Activated CD4-positive, alpha-beta T cell treated with anti-CD3 and anti-CD28 coated beads for 24 hours (primary cell): ENCODE results near the gene VKORC1.

Experiments
- DNase-seq, 2 donors: peaks; one replicate each; pipeline ENCODE4 v3.0.0-alpha.2; 2020; ENCODE audit warnings: low read depth in 2 of 2

VKORC1 gene

DNA sequence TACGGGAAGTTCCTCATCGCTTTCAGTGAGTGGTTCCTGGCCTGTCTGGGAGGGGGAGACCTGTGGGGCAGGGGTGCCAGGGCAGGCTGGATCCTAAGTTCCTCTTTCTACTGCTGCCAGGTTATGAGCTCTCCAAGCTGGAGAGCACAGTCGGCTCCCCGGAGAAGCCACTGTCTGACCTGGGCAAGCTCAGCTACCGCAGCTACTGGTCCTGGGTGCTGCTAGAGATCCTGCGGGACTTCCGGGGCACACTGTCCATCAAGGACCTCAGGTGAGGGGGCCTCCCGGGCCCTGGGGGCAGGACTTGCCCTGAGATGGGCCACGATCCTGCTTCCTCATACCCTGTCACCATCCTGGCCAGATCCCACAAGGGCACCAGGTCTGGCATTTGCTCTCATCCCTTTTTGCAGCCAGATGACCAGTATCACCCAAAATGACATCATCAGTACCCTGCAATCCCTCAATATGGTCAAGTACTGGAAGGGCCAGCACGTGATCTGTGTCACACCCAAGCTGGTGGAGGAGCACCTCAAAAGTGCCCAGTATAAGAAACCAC is 35.8 kb upstream of the VKORC1 start:
- no peak for DNase-seq

DNA sequence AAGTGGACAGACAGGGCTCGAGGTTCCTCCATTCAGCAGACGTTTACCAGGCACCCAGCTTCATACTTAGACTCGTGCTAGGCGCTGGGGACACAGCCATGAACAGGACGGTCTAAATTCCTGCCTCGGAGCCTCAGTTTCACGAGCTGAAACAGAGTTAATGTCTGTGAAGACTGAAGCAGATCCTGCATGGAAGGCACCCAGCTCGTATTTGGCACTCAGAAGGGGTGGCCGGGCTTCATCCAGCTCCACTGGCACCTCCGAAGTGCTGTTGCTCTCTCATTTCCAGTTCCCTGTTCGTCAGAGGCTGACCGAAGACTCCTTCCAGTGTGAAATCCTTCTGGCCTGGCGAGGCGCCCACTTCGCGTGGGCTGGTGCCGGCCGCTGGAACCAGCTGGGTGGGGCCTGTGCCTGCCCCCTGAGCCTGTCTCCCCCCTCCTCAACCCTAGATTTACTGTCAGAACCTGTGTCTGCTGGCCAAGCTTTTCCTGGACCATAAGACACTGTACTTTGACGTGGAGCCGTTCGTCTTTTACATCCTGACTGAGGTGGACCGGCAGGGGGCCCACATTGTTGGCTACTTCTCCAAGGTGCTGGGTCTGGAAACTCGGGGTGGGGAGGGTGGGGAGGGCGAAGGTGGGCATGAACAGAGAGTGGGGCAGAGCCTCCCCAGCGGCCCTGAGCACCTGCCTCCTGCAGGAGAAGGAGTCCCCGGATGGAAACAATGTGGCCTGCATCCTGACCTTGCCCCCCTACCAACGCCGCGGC is 35.2 kb upstream of the VKORC1 start:
- DNase-seq: no peak

DNA sequence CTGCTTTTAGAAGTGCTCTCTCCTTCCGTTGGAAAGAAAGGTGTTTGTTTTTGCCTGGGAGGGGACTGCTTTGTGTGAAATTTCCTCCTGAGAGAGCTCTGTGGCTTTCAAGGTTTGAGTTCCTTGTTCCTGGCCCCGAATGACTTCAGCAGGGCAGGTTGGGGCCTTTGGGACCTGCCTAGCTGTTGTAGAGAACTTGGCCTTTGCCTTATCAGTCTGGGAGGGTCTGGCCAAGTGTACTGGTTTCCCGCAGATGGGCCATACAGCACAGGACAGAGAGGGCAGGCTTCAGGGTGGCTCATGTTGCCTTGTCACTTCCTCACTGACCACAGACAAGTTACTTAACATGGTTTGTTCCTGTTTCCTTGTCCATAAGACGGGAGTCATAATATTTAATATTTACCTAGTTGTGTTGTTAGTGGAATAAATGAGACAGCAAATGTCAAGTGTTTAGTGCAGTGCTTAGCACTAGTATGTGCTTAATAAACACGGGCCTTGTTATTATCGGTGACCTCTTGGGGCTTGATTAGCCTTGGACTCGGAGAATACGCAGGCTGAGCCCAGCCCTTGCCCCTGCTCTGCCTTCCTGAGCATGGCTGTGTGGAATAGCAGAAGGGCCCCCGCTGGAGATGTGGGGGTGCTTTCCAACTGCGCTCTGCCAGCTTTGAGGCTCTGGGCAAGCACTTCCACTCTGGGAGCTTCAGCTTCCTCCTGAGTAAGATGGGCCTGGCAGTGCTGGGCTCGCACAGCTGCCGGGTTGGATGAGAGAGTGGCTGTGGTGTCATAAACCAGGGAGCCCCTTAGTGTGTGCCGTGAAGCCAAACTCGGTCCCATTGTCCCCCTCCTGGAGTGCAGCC is 34.3 kb upstream of the VKORC1 start:
- DNase-seq: no peak

DNA sequence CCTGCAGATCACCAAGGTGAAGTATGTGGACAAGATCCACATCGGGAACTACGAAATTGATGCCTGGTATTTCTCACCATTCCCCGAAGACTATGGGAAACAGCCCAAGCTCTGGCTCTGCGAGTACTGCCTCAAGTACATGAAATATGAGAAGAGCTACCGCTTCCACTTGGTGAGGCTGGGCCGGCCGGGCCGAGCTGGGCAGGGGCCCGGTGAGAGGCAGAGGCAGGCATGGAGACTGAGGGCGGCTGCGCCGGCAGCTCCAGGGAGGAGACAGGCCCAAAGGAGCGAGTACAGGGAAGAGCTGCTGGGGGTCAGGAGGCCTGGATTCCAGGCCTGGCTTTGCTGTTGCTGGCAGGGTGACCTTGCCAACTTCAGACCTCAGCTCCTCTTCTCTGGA is 32.6 kb upstream of the VKORC1 start:
- no peak for DNase-seq

DNA sequence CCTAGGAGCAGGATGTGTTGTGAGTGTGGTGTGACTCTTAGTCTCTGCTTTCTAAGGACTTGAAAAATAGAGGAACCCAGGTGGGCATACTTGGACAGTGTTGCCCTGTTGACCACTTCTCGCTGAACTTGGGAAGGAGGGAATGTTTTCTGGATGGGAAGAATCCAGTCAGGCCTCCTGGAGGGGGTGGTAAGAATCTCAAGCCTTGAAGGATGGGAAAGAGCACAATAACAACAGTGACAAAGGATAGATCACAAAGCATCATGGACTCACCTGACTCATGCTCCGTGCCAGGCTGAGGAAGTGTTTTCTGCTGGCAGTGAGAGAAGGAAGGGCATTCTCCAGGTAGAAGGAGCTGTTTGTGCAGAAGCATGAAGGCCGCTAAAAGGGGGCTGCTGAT is 31.2 kb upstream of the VKORC1 start:
- DNase-seq: no peak

DNA sequence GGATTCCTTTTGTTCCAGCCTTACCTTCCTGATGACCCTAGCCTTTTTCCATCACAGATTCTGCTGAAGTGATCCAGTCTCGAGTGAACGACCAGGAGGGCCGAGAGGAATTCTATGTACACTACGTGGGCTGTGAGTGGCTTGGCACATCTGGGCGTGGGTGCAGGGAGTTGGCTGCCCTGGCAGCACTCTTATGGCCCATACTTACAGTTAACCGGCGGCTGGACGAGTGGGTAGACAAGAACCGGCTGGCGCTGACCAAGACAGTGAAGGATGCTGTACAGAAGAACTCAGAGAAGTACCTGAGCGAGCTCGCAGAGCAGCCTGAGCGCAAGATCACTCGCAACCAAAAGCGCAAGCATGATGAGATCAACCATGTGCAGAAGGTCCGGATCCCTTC is 25.5 kb upstream of the VKORC1 start:
- no peak for DNase-seq

DNA sequence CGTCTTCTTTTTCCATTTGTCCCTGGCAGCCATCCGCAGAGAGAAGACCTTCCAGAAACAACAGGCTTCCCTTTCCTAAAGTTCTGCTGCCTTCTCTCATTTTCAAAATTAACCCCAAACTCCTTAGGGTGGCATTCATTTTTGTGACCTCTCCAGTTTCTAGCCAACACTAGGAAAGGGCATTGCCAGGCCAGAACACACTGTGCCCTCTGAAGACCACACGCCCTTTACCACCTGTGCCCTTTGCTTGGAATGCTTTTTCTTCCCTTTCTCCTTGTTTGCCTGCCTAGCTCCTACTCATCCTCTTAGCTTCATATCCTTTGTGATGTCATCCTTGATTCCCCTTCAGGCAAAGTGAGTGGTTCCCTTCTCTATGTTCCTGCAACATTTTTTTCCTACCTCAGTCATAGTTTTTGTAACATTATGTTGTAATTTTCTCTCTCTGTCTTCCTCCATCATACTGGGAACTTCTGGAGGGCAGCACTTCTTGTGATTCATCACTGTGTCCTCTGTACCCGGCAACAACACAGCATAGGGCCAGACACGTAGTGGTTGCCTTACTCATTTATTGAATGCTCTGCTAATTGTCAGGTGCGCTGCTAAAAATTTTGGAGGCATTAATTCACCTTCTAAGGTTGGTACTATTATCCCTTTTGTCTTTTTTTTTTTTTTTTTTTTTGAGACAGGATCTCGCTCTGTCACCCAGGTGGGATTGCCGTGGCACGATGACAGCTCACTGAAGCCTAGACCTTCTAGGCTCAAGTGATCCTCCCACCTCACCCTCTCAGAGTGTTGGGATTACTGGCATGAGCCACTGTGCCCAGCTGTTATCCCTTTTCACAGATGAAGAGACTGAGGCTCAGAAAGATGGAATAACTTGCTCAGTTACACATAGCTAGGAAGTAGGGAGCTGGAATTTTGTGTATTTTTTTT is 23.9 kb upstream of the VKORC1 start:
- DNase-seq: no peak

DNA sequence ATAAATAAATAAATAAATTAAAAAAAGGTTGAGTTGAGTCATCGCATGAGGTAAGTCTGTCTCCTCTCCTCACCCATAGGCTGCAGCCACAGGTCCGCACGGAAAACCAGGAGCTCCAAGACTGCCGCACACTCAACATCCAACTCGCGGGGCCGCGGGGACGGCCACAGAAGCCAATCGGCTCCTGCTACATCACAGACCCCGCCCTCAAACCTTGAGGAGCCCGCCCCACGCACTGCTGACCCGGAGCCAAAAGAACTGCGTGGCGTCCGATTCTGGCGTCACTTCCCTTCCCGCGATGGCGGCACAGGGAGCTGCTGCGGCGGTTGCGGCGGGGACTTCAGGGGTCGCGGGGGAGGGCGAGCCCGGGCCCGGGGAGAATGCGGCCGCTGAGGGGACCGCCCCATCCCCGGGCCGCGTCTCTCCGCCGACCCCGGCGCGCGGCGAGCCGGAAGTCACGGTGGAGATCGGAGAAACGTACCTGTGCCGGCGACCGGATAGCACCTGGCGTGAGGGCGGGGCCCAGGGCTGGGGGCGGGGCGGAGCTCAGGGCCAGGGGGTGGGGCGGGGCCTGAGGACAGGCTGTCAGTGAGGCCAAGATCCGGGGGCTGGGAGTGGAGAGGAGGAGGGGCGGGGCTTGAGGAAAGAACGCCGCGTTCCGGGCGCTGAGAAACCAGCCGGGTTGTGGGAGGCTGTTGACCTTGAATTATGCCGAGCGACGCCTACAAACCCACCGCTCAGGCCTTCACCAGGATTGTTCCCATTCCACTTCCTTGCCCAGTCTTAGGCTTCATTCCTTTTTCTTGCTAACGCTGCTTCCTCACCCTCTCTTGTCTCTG is 23.0 kb upstream of the VKORC1 start, which contains the start of gene KAT8:
Gene KAT8, plus strand, starts transcription at position 281 of the 839 bp plus-strand sequence. Its CDS starts 18 bp downstream, at position 299.
- DNase-seq: peak; percentile 95 to 96

DNA sequence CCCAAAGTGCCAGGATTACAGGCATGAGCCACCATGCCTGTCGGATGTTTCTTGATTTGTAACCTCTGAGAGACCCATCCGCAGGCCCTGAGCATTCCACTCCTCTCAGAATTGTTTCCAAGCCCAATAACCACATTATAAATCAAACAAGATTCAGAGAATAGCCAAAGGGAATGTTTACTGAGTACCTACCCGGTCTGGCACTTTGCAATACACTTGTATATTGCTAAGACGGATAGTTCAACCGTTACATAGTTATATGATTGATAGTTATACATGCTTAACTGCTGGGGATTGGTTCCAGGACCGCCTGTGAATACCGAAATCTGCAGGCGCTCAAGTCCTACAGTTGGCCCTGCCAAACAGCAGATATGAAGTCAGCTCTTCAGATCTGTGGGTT is 19.9 kb upstream of the VKORC1 start:
- DNase-seq: no peak

DNA sequence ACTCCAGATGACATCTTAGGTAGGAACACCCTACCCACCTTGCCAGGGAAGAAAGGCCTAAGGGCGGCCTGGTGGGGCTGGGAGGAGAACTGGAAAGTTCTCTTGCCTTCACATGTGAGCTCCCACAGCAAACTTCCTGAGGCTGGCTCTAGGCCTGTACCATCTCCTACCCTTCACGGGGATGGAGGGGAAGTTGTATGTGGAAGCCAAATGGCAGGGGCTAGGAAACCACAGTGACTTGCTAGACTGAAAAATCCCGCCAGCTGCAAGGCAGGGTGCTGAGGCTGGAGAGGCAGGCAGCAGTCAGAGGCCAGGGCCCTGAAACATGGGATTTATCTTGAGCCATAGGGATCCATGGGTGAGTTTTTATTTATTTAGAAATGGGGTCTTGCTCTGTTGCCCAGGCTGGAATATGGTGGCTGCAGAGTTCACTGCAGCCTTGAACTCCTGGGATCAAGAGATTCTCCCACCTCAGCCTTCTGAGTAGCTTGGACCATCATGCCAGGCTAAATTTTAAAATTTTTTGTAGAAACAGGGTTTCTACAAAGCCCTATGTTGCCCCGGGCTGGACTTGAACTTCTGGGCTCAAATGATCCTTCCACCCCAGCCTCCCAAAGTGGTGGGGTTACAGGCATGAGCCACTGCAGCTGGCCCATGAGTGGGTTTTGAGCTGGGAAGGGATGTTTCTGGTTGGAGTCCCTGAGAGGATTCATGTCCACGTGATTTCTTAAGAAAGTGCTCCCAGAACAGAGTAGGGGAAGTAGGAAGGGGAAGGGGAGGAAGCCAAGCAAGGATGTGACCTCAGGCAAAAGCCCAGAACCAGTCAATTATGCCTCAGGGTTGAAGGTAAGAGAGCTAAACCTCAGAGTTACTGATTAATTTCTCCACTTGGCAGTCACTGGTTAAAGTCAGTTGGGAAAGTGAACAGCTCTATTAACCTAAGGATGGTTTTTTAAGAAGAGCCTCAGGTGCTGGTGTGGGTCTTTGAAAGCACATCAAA is 18.8 kb upstream of the VKORC1 start:
- no peak for DNase-seq

DNA sequence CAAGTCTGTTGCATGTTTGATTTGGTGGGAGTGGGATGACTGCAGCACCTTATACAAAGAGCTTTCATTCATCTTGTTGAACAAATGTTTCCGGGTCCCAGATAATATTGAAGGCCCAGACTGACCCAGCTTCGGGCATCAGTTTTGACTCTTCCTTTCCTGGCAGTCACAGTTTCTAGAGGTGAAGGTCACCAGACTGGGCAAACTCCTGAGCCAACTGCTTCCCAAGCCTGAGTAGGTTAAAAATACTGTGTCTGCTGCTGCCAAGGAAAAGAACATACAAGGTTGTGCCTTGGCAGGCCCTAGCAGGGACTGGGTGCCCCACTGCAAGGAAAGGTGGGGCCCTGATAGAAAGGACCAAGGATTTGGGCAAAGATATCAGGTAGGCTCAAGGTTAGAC is 18.1 kb upstream of the VKORC1 start:
- DNase-seq: no peak

DNA sequence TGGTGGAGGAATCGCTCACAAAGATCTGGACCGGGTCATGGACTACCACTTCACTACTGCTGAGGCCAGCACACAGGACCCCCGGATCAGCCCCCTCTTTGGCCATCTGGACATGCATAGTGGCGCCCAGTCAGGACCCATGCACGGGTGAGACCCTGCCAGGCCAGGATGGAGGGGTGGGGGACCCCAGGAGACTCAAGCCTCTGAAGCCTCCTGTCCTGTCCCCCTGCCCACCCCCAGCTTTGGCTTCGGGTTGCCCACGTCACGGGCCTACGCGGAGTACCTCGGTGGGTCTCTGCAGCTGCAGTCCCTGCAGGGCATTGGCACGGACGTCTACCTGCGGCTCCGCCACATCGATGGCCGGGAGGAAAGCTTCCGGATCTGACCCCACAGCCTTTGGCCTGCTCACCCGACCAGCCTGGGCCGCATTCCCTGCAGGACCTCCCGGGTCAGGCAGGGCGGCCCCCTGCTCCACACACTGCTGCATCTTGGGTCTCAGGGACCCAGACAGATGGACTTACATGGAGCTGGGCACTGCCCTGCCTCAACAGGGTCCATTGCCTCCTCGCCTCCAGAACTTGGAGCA is 17.4 kb upstream of the VKORC1 start:
- no peak for DNase-seq

DNA sequence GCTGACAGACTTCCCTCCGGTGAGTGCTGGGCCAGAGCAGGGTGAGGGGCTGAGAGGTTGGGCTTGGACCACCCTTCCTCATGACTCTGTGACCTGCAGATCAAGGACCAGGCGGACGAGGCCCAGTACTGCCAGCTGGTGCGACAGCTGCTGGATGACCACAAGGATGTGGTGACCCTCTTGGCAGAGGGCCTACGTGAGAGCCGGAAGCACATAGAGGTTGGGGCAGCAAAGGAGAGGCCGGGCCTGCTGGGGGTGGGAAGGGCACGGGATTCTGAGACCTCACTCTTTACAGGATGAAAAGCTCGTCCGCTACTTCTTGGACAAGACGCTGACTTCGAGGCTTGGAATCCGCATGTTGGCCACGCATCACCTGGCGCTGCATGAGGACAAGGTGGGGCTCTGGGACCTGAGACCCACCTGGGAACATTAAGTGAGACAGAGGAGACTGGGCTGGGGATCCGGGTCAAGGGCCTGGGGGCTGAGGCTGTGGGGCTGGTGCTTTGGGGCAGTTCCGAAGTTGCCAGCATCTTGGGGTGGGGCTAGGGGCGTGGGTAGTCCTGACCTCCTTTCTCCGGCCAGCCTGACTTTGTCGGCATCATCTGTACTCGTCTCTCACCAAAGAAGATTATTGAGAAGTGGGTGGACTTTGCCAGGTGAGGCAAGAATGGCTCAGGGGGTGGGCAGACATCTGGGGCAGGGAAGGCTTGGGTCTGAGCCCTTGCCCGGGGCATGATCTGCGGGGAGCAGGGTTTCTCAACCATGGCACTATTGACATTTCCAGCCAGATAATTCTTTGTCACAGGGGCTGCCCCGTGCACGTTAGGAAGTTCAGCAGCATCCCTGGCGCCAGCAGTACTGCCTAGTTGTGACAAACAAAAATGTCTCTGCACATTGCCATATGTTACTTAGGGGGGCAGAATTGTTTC is 15.8 kb upstream of the VKORC1 start:
- DNase-seq: no peak

DNA sequence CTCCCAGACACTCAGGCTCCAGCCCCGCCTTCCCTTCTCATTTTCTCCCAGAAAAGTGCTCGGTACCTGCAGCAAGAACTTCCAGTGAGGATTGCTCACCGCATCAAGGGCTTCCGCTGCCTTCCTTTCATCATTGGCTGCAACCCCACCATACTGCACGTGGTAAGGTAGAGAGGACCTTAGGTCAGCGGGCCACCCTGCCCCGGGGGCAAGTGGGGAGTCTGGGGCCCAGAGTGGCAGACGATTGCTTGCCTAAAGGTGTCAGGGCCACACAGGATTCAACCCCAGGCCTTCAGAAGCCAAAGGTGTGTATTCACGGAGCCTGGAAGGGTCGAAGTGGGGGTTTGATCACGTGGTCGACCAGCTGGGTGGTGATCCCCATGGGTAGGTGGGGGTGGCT is 15.0 kb upstream of the VKORC1 start:
- DNase-seq: no peak

DNA sequence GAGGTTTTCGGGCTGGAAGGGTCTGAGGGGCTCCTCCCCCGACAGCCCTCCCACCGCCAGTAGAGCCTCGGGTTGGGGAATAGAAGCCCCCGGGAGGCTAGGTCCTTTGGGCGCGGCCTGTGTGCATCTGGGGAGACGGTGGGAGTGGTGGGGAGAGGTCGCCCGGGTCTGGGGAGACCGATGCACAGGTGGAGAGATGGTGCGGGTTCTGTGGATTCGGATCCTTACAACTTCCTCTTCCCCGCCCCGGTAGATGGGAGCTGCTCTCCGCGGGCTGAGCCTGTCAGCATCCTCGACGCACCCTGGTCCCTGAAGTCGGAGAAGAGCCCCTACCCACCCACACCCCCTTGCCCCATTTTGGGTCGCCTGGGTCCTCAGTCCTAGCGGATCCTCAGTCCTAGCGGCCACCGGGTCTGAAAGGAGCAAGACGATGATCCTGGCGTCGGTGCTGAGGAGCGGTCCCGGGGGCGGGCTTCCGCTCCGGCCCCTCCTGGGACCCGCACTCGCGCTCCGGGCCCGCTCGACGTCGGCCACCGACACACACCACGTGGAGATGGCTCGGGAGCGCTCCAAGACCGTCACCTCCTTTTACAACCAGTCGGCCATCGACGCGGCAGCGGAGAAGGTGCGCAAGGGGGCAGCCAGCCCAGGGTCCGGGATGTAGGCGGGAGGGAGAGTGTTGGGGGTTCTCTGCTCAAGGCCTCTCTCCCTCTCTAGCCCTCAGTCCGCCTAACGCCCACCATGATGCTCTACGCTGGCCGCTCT is 14.4 kb upstream of the VKORC1 start:
- DNase-seq: no peak

DNA sequence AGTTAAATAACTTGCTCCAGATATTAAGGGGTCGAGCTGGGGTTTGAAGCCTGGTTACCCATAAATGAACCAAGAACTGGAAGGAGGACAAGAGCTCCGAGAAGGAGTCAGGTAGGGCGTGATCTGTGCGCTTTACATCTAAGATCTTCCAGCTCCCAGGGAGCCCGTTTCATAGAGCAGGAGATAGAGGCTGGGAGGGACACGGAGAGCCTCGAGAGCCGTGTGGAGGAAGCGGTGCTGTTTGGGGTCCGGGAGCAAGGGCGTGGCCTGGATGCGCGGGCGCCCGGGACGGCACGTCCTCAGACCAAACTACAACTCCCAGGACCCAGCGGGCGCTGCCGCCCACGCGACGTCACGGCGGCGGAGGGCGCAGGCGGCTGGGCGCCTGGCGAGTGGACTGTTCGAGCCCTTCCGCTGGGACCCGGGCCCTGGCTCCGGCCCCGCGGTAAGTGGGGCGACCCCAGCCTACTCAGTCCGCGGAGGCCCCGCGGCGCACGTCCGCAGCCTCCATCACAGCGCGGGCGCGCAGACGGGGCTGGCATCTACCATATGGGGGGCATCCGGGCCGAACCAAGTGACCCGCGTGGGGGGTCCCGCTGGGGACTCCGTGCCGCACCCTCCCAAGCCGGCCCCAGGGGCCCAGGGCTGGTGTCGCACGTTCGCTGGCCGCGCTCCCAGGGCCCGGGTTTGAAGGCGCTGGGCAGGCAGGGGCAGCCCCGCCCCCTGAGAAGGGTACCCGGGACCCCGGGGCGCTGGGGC is 13.6 kb upstream of the VKORC1 start, which contains the start of gene BCKDK:
Gene BCKDK, plus strand, starts transcription at position 352 of the 759 bp plus-strand sequence. CDS start 838 bp downstream, outside the sequence.
- peak; percentile 67 to 73 for DNase-seq
